Stimulated activated naive CD8-positive, alpha-beta T cell treated with anti-CD3 and anti-CD28 coated beads, Interleukin-15, amount 100 ng/mL, for 72 hours (primary cell): ENCODE results near the gene HOXB9.

Source experiments
- ATAC-seq: fragments of 150-1000 bp; cut with Tn5 transposase; 2 replicates; pipeline ENCODE4 v1.10.0; 2021; ENCODE audit warnings: mild to moderate bottlenecking, moderate library complexity
- DNase-seq, 2 donors: peaks; one replicate each; pipeline ENCODE4 v3.0.0; 2021 to 2022
- H3K27ac Mint-ChIP-seq, 2 donors: one replicate each; pipeline ENCODE4 v1.8.0; 2022; ENCODE audit warnings: mild to moderate bottlenecking in 2 of 2, mixed read lengths in 2 of 2, moderate library complexity in 2 of 2
- H3K27me3 Mint-ChIP-seq: one replicate; pipeline ENCODE4 v1.8.0; 2022; ENCODE audit warnings: mixed read lengths
- H3K4me1 Mint-ChIP-seq: one replicate; pipeline ENCODE4 v1.8.0; 2022; ENCODE audit warnings: mild to moderate bottlenecking, mixed read lengths
- H3K4me3 Mint-ChIP-seq, 2 donors: one replicate each; pipeline ENCODE4 v1.8.0; 2022; ENCODE audit warnings: mild to moderate bottlenecking in 2 of 2, mixed read lengths in 2 of 2, moderate library complexity in 1 of 2
- H3K9me3 Mint-ChIP-seq, 2 donors: one replicate each; pipeline ENCODE4 v1.8.0; 2022; ENCODE audit warnings: mixed read lengths in 2 of 2

The HOXB9 gene

DNA sequence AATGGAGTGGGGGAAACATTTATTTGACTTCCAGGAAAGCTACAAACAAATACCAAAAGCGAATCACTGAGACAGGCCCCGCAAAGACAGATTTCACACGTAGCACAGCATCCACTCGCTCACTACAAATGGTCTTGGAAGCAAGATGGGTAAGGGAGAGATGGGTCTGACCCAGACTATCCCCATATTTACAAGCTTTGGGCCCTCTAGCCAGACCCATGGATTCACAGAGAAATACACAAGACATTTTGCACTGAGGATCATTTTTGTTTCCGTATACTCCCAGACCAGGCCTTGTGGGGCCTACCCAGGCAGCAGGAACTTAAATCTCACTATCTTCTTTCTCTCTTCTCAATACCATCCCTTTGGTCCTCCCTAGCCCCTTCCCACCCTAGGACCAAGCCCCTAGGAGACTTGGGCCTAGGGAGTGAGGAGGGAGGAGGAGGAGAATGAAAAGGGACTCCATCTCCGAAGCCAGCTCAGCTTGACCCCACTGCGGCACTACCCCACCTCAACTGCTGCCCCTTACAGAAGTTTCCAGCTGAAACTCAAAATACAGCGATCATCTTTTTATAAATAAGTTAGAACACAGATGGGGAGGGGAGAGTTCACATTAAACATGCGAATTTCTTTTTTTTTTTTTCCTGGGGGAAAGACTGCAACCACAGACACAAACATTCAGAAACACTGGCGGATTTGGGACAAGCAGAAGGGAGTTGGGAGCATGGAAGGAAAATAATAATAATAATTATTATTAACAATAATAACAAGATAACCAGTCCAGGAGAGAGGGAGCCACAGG, 34.7 kb downstream of the HOXB9 start:
- Mint-ChIP-seq H3K27ac (no peak overlapping the region), H3K4me3 (peak overlapping the region in 1 of 2 donors; percentile 89), H3K9me3 (no peaks in the 10 kb centered on the region), H3K27me3 (peaks cover 100% of the 10 kb centered on the region), H3K4me1 (peaks cover 50% of the 10 kb centered on the region)
- no peak for ATAC-seq
- DNase-seq: no peak

GRCh38 chr17:48590607-48591161, 35.5 kb downstream of the HOXB9 start:
- Mint-ChIP-seq H3K9me3 (no peaks in the 10 kb centered on the region), H3K4me3 (no peak overlapping the region), H3K4me1 (peaks cover 53% of the 10 kb centered on the region), H3K27ac (no peak overlapping the region), H3K27me3 (peaks cover 100% of the 10 kb centered on the region)
- no peak for DNase-seq
- ATAC-seq: no peak

- Mint-ChIP-seq H3K4me1 (peaks cover 59% of the 10 kb centered on the region), H3K4me3 (peak within 1 kb of the TSS in 1 of 2 donors; percentile 28), H3K27ac (no peak within 1 kb of the TSS)
Observed at GRCh38 chr17:48589831-48590606, 36.1 kb downstream of the HOXB9 start, which contains the start of gene HOXB3. Gene HOXB3, minus strand, starts transcription at chr17:48590241. Its CDS starts 37,767 bp downstream, at chr17:48552474.

GRCh38 chr17:48589060-48589830, 36.9 kb downstream of the HOXB9 start:
- Mint-ChIP-seq H3K27me3 (peaks cover 100% of the 10 kb centered on the region), H3K9me3 (no peaks in the 10 kb centered on the region), H3K4me1 (peaks cover 64% of the 10 kb centered on the region), H3K27ac (no peak overlapping the region), H3K4me3 (no peak overlapping the region)
- ATAC-seq (no peak), DNase-seq (no peak)

More at GRCh38 chr17:48589831-48590606, 36.1 kb downstream of the HOXB9 start, which contains the start of gene HOXB3:
- H3K9me3 Mint-ChIP-seq: no peaks in the 10 kb centered on the region
- H3K27me3 Mint-ChIP-seq: peaks cover 100% of the 10 kb centered on the region
- DNase-seq (no peak), ATAC-seq (no peak)

- H3K9me3 Mint-ChIP-seq: no peaks in the 10 kb centered on the region
- peaks cover 100% of the 10 kb centered on the region for H3K27me3 Mint-ChIP-seq
- DNase-seq: no peak
- H3K4me3 Mint-ChIP-seq: no peak overlapping the region
- ATAC-seq: no peak
- H3K4me1 Mint-ChIP-seq: peaks cover 57% of the 10 kb centered on the region
- no peak overlapping the region for H3K27ac Mint-ChIP-seq
Observed at GRCh38 chr17:48588528-48588927, 37.6 kb downstream of the HOXB9 start.

- no peak overlapping the region for H3K4me3 Mint-ChIP-seq
- DNase-seq: no peak
Observed at GRCh38 chr17:48588074-48588415, 38.1 kb downstream of the HOXB9 start.

GRCh38 chr17:48587276-48588073, 38.7 kb downstream of the HOXB9 start:
- no peak overlapping the region for H3K27ac Mint-ChIP-seq
- ATAC-seq (no peak), DNase-seq (no peak)
- H3K9me3 Mint-ChIP-seq: no peaks in the 10 kb centered on the region
- H3K4me3 Mint-ChIP-seq: no peak overlapping the region
- H3K4me1 Mint-ChIP-seq: peaks cover 54% of the 10 kb centered on the region
- H3K27me3 Mint-ChIP-seq: peaks cover 100% of the 10 kb centered on the region

More at GRCh38 chr17:48588074-48588415, 38.1 kb downstream of the HOXB9 start:
- Mint-ChIP-seq H3K9me3 (no peaks in the 10 kb centered on the region), H3K27ac (no peak overlapping the region), H3K27me3 (peaks cover 100% of the 10 kb centered on the region), H3K4me1 (peaks cover 54% of the 10 kb centered on the region)
- no peak for ATAC-seq

DNA sequence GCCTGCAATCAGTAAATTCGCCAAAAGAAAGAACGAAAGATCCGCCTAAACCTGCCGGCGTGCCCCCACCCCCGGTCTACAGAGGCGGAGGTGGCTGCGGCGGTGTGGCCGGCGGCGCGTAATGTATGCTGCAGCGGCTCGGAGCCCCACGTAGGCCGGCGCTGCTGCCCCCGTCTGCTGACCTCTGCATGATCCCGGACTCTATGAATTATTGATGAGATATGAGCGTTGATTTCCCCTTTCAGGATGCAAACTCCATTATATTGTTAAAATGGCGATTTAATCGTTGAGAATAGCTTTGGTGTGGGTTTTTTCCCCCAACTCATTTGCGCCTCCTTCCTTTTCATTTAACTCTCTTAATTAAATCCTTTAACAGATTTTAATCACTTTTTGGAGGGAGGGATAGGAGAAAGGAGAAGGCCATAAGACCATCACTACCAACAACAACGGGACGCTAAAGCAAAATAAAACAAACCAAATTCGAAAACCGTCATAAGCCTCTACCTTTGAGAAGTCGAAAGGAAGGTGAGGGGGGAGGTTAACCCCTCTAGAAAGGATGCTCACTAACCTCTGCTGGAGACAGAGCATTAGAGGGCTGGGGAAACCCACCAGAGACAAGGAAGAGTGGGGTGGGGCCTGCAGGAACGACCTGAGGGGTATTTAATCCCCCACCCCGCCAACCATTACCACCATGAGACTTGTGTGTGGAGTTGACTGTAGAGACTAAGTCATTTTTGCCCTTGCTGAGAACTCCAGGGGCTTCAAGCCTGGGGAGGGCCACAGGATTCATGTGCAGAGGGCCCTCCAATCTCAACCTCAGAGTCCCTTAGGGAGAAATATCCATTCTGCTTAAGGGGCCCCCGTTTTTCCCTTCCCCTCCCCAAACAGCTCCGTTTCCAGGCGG, 39.6 kb downstream of the HOXB9 start:
- Mint-ChIP-seq H3K27me3 (peaks cover 100% of the 10 kb centered on the region), H3K27ac (no peak overlapping the region), H3K9me3 (no peaks in the 10 kb centered on the region), H3K4me1 (peaks cover 59% of the 10 kb centered on the region), H3K4me3 (peak overlapping the region; percentile 87 to 92)
- DNase-seq (peak in 1 of 2 donors; percentile 42), ATAC-seq (peak; percentile 39)

GRCh38 chr17:48584223-48584741, 41.9 kb downstream of the HOXB9 start:
- no peak for DNase-seq
- peak overlapping the region in 1 of 2 donors; percentile 22 for H3K4me3 Mint-ChIP-seq
- H3K27me3 Mint-ChIP-seq: peaks cover 100% of the 10 kb centered on the region
- H3K27ac Mint-ChIP-seq: no peak overlapping the region
- no peak for ATAC-seq
- no peaks in the 10 kb centered on the region for H3K9me3 Mint-ChIP-seq
- H3K4me1 Mint-ChIP-seq: peaks cover 71% of the 10 kb centered on the region

DNA sequence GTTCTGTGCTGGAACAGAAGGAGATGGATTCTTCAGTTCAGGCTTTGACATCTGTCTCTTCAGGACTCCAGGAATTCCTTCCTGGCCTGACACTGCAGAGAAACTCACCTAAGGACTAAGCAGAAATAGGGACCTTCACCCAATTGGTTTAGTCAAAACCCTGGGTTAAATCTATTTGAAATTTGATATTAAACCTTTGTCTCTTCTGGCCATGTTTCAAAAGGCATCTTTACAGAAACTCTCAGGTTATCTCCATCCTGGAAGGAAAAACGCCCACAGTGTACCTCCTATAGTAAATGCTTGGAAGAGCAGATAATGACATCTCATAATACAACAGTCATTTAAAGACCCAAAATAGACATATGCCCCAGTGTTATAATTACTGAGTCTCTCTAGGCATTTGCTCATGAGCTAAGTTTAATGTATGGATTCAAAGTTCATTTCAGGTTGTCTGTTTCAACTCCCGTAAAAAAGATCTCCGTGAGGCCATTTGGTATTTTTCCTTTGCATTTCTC, 42.4 kb downstream of the HOXB9 start:
- Mint-ChIP-seq H3K27me3 (peaks cover 100% of the 10 kb centered on the region), H3K4me3 (no peak overlapping the region), H3K4me1 (peaks cover 75% of the 10 kb centered on the region), H3K27ac (no peak overlapping the region), H3K9me3 (no peaks in the 10 kb centered on the region)
- ATAC-seq: no peak
- DNase-seq: no peak

- H3K27me3 Mint-ChIP-seq: peaks cover 94% of the 10 kb centered on the region
Observed at GRCh38 chr17:48582750-48583069, 43.4 kb downstream of the HOXB9 start.

DNA sequence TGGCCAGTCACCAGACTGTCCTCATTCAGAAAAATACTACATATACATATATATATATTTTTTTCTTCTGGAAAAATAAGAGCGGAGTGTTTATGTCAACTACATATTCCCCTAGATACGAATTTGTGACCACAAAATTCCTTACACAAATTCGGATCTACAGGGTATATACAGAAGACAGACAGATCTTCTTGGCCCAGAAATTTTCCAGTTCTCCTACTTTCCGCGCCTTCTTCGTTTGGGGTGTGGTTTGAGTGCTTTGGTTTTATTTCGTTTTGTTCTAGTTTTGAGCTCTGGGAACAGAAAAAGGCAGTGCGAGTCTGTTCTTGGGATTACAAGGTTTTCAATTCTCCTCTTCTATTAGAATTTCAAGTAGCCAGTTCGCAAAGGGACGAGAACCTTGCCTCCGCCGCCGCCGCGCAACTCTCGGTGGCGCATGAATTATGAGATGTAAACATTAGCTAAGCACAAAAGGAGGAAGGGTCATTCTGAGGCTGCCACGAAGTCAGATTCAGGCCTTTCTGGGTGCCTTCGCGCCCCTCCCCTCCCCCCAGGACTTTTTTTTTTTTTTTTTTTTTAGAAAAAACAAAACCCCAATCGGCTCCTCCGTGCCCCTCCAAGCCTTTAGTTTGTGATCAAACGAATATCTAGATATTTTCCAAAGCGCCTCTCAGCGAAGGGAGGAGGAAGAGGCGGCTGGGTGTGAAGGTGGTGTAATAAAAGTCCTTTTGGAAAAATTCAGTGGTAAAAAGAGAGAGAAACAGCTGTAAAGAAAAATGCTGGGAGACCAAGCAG, 46.2 kb downstream of the HOXB9 start:
- Mint-ChIP-seq H3K4me1 (peaks cover 74% of the 10 kb centered on the region), H3K4me3 (peak overlapping the region; percentile 64 to 94), H3K27ac (no peak overlapping the region), H3K9me3 (no peaks in the 10 kb centered on the region), H3K27me3 (peaks cover 73% of the 10 kb centered on the region)
- DNase-seq (no peak), ATAC-seq (no peak)

More at GRCh38 chr17:48582750-48583069, 43.4 kb downstream of the HOXB9 start:
- Mint-ChIP-seq H3K4me1 (peaks cover 76% of the 10 kb centered on the region), H3K4me3 (peak overlapping the region; percentile 66 to 77), H3K9me3 (no peaks in the 10 kb centered on the region), H3K27ac (peak overlapping the region in 1 of 2 donors; percentile 9)
- ATAC-seq (no peak), DNase-seq (no peak)

DNA sequence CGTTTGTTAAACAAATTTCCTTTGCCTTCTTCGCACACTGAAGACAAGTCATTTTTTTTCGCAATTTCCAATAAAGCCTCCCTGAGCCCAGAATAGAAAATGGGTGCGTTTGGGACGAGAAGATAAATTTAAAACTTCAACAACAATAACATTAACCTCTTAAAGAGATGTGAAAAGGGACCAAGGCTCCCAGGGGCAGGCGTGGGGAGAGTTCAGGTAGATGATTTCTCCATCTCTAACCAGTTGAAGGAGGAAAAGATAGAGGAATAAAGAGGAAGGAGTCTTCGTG, 46.7 kb downstream of the HOXB9 start:
- no peak overlapping the region for H3K27ac Mint-ChIP-seq
- peaks cover 70% of the 10 kb centered on the region for H3K4me1 Mint-ChIP-seq
- peak overlapping the region; percentile 93 to 94 for H3K4me3 Mint-ChIP-seq
- no peak for ATAC-seq
- no peak for DNase-seq
- no peaks in the 10 kb centered on the region for H3K9me3 Mint-ChIP-seq
- peaks cover 71% of the 10 kb centered on the region for H3K27me3 Mint-ChIP-seq
